Fibroblast of peridontal ligament (primary cell): ENCODE measurements around the gene SKI.

Experiments used
- DNase-seq: peaks from one replicate; pipeline ENCODE4 v3.0.0-alpha.2; 2010; ENCODE audit errors: extremely low read depth

SKI gene

GRCh38 chr1:2229911-2230731 is 2.0 kb downstream of the SKI start:
- DNase-seq: peak; percentile 43

- DNase-seq: peak; percentile 9
Measured at GRCh38 chr1:2230781-2231531, 2.8 kb downstream of the SKI start.

GRCh38 chr1:2231532-2232254 is 3.6 kb downstream of the SKI start:
- peak; percentile 72 for DNase-seq

- no peak for DNase-seq
Measured at GRCh38 chr1:2232255-2232915, 4.3 kb downstream of the SKI start.

GRCh38 chr1:2232916-2233438 is 4.9 kb downstream of the SKI start:
- no peak for DNase-seq

- DNase-seq: no peak
Measured at GRCh38 chr1:2233468-2233867, 5.3 kb downstream of the SKI start.

GRCh38 chr1:2233997-2234761 is 6.1 kb downstream of the SKI start:
- DNase-seq: peak; percentile 94

GRCh38 chr1:2234762-2235113 is 6.6 kb downstream of the SKI start:
- no peak for DNase-seq

GRCh38 chr1:2235300-2235998 is 7.3 kb downstream of the SKI start:
- DNase-seq: no peak

GRCh38 chr1:2236695-2237677 is 8.9 kb downstream of the SKI start:
- DNase-seq: no peak

- DNase-seq: no peak
Measured at GRCh38 chr1:2237773-2238172, 9.7 kb downstream of the SKI start.

- DNase-seq: no peak
Measured at GRCh38 chr1:2238361-2239012, 10.4 kb downstream of the SKI start.

- DNase-seq: no peak
Measured at GRCh38 chr1:2239013-2239370, 10.9 kb downstream of the SKI start.

- no peak for DNase-seq
Measured at GRCh38 chr1:2239384-2239985, 11.4 kb downstream of the SKI start.

GRCh38 chr1:2240270-2241156 is 12.4 kb downstream of the SKI start:
- no peak for DNase-seq

GRCh38 chr1:2241820-2242219 is 13.7 kb downstream of the SKI start:
- no peak for DNase-seq
